Measurements from ENCODE around the gene NUBPL.

Gene NUBPL

DNA sequence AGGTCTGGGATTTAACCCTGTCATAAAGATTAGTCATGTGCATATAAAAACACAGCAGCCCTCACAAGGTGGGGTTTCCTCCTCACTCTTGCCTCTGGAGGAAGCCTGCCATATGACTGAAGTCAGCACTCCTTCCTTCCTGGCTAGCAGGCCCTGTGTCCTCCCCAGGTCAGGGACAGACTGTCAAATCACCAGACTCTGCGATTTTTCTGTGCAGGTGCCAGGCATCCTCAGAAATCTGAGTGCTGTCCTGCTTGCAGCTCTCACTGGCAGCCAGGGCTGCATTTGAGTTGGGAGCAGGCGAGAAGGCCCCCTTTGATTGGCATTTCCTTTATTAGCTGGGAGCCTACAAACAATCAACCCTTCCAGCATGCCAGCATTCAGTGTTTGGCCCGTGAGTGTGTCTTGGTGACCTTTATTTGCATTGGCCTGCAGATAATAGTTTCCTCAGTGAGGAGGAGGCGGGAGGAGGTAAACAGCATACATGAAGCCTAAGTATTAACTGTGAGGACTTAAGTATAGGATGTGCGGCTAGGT lies 332.1 kb downstream of the NUBPL start:
- H3K4me3 ChIP-seq (ENCODE audit: insufficient read length, low read depth): no peak overlapping the region
- H3K36me3 ChIP-seq (ENCODE audit: insufficient read depth, insufficient read length, low read length): no peaks in the 10 kb centered on the region
- DNase-seq (ENCODE audit: low read depth, low spot score): peak; percentile 5
- no peaks in the 10 kb centered on the region for H3K9me3 ChIP-seq (ENCODE audit: insufficient read depth, low read length)
- no peaks in the 10 kb centered on the region for H3K4me1 ChIP-seq (ENCODE audit: insufficient read depth, insufficient read length)
- TF ChIP-seq SUZ12 (IDR thresholded peaks at IDR 0.05; ENCODE audit: extremely low read depth, insufficient read depth, insufficient read length): no peak
- no peak overlapping the region for H3K9ac ChIP-seq (ENCODE audit: insufficient read length, low read depth)
- no peaks in the 10 kb centered on the region for H3K27me3 ChIP-seq (ENCODE audit: insufficient read depth, insufficient read length)

DNA sequence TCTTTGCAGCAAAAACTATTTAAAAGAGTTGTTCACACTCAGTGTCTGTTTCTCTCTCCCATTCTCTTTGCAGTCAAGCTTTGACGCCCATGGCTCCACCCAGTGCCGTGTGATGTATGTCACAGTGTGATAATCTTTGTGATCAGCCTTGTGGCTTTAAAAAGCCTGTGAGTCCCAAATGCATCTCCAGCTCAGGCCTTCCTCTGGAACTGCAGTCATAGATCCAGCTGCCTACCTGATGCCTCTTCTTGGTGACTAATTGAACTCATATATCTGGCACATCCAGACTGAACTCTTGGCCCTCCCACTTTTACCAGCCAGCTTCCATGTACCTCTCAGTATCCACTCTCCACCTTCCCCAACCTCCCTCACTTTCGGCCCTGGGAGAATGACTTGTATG lies 333.1 kb downstream of the NUBPL start:
- Histone ChIP-seq H3K4me3 (ENCODE audit: insufficient read length, low read depth) (no peak overlapping the region), H3K36me3 (ENCODE audit: insufficient read depth, insufficient read length, low read length) (no peaks in the 10 kb centered on the region), H3K27me3 (ENCODE audit: insufficient read depth, insufficient read length) (no peaks in the 10 kb centered on the region), H3K9me3 (ENCODE audit: insufficient read depth, low read length) (no peaks in the 10 kb centered on the region), H3K4me1 (ENCODE audit: insufficient read depth, insufficient read length) (no peaks in the 10 kb centered on the region), H3K9ac (ENCODE audit: insufficient read length, low read depth) (no peak overlapping the region)
- TF ChIP-seq SUZ12 (IDR thresholded peaks at IDR 0.05; ENCODE audit: extremely low read depth, insufficient read depth, insufficient read length): no peak
- no peak for TF ChIP-seq ZNF274 (IDR thresholded peaks at IDR 0.05; ENCODE audit: low read depth, low read length)
- no peak for TF ChIP-seq YY1 (IDR thresholded peaks at IDR 0.05; ENCODE audit: insufficient read depth, insufficient read length)
- no peak for DNase-seq (ENCODE audit: low read depth, low spot score)

DNA sequence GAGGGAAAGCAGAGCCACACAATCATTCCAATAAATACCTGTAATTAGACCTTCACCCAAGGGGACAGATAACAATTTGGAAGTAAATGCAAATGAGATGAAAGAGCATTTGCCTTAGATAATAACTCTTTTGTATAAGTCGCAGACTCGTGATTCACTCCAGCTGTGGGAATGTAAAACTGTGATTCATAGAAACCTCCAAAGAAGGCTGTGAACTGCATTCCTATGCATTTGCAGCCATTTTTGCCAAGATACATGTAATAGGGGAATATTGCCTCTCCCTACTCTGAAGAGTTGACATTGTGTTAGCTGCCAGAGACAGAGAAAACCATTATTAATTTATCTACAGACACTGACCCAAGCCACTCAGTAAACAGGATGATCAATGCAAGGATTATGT lies 334.0 kb downstream of the NUBPL start:
- no peak for TF ChIP-seq ZNF274 (IDR thresholded peaks at IDR 0.05; ENCODE audit: low read depth, low read length)
- TF ChIP-seq SUZ12 (IDR thresholded peaks at IDR 0.05; ENCODE audit: extremely low read depth, insufficient read depth, insufficient read length): no peak
- no peak for TF ChIP-seq YY1 (IDR thresholded peaks at IDR 0.05; ENCODE audit: insufficient read depth, insufficient read length)
- DNase-seq (ENCODE audit: low read depth, low spot score): no peak
- H3K27me3 ChIP-seq (ENCODE audit: insufficient read depth, insufficient read length): no peaks in the 10 kb centered on the region

DNA sequence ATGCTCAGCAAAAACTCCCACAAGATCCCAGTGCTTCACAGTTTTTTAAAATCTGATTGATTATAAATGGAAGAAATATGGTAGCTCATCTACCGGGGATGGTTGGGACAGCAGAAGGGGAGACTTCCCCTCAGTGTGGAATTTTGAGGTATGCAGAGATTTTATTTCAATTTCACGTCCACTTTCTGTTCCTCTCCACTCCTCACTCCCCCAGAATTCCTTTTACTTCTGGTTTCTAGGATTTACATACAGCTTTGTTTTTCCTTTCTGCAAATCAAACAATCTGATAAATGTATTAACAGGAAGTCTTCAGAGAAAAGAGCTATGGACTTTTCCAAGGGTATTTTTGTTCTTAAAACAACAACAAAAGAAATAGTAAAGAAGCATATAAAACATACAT lies 334.4 kb downstream of the NUBPL start:
- no peaks in the 10 kb centered on the region for H3K36me3 ChIP-seq (ENCODE audit: insufficient read depth, insufficient read length, low read length)
- no peaks in the 10 kb centered on the region for H3K9me3 ChIP-seq (ENCODE audit: insufficient read depth, low read length)
- H3K4me3 ChIP-seq (ENCODE audit: insufficient read length, low read depth): no peak overlapping the region
- TF ChIP-seq ZNF274 (IDR thresholded peaks at IDR 0.05; ENCODE audit: low read depth, low read length) (no peak), YY1 (IDR thresholded peaks at IDR 0.05; ENCODE audit: insufficient read depth, insufficient read length) (no peak), SUZ12 (IDR thresholded peaks at IDR 0.05; ENCODE audit: extremely low read depth, insufficient read depth, insufficient read length) (no peak)
- H3K9ac ChIP-seq (ENCODE audit: insufficient read length, low read depth): no peak overlapping the region
- DNase-seq (ENCODE audit: low read depth, low spot score): no peak
- H3K27me3 ChIP-seq (ENCODE audit: insufficient read depth, insufficient read length): no peaks in the 10 kb centered on the region
- no peaks in the 10 kb centered on the region for H3K4me1 ChIP-seq (ENCODE audit: insufficient read depth, insufficient read length)

More for the DNA sequence above, 334.0 kb downstream of the NUBPL start:
- H3K4me1 ChIP-seq (ENCODE audit: insufficient read depth, insufficient read length): no peaks in the 10 kb centered on the region
- H3K9me3 ChIP-seq (ENCODE audit: insufficient read depth, low read length): no peaks in the 10 kb centered on the region
- no peak overlapping the region for H3K9ac ChIP-seq (ENCODE audit: insufficient read length, low read depth)
- no peaks in the 10 kb centered on the region for H3K36me3 ChIP-seq (ENCODE audit: insufficient read depth, insufficient read length, low read length)
- H3K4me3 ChIP-seq (ENCODE audit: insufficient read length, low read depth): no peak overlapping the region

DNA sequence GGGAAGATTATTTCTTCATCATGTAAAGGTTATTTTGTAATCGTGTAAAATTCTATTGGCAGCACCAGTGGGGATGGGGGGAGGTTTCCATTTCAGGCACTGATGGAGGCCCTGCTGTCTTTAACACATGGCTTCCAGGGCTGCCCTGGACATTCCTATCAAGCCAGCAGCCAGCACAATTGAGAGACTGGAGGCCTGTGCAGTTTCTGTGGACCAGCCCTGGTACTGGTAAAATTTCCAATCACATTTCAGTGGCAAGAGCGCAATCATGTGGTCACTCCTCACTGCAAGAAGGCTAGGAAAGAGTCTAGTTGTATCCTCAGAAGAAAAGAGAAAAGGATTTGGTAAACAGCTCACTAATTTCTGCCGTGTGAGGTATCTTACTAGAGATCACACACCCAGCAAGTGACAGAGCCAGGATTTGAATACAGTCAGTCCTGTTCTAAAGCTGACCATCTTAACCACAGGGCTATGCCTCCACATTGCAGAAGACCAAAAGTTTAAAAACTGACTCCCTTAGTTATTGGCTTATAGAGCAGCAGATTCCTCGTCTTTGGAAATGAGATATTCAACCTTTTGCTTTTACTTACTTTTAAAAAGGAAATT lies 336.5 kb downstream of the NUBPL start:
- Histone ChIP-seq H3K9me3 (ENCODE audit: insufficient read depth, low read length) (no peaks in the 10 kb centered on the region), H3K9ac (ENCODE audit: insufficient read length, low read depth) (no peak overlapping the region), H3K4me3 (ENCODE audit: insufficient read length, low read depth) (no peak overlapping the region), H3K4me1 (ENCODE audit: insufficient read depth, insufficient read length) (no peaks in the 10 kb centered on the region), H3K27me3 (ENCODE audit: insufficient read depth, insufficient read length) (no peaks in the 10 kb centered on the region), H3K36me3 (ENCODE audit: insufficient read depth, insufficient read length, low read length) (no peaks in the 10 kb centered on the region)
- no peak for TF ChIP-seq ZNF274 (IDR thresholded peaks at IDR 0.05; ENCODE audit: low read depth, low read length)
- no peak for TF ChIP-seq YY1 (IDR thresholded peaks at IDR 0.05; ENCODE audit: insufficient read depth, insufficient read length)
- TF ChIP-seq SUZ12 (IDR thresholded peaks at IDR 0.05; ENCODE audit: extremely low read depth, insufficient read depth, insufficient read length): no peak
- no peak for DNase-seq (ENCODE audit: low read depth, low spot score)

DNA sequence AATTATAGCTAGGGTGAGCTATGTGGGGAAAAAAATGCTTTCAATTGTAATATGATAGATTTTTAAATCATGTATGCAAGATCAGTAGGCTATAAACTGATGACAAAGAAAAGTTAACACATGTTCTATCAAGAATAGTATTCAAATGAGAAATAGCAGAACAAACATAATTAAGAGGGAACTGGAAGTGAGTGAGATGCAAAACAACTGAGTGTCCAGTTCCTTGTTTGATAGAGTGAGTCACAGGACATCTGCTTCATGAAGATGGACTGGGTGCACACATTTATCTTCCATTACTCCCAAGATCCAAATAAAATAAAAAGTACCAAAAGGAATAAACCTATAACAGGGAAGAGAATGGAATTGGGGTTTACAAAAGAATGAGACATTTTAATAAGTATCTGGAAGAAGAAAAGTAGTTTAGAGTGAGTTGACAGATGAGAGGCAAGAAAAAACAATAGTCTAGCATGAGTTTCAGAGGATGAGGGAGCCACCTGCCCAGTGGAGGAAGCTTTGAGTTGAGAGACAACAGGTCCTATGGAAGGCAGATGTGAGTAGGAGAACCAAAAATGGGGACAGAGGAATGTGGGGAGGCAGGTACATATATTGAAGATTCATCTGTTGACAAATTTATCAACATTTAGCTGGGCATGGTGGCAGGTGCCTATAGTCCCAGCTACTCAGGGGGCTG lies 337.8 kb downstream of the NUBPL start:
- DNase-seq (ENCODE audit: low read depth, low spot score): no peak
- H3K27me3 ChIP-seq (ENCODE audit: insufficient read depth, insufficient read length): no peaks in the 10 kb centered on the region
- no peak overlapping the region for H3K4me3 ChIP-seq (ENCODE audit: insufficient read length, low read depth)
- H3K36me3 ChIP-seq (ENCODE audit: insufficient read depth, insufficient read length, low read length): no peaks in the 10 kb centered on the region
- no peak overlapping the region for H3K9ac ChIP-seq (ENCODE audit: insufficient read length, low read depth)
- TF ChIP-seq ZNF274 (IDR thresholded peaks at IDR 0.05; ENCODE audit: low read depth, low read length) (no peak), SUZ12 (IDR thresholded peaks at IDR 0.05; ENCODE audit: extremely low read depth, insufficient read depth, insufficient read length) (no peak), YY1 (IDR thresholded peaks at IDR 0.05; ENCODE audit: insufficient read depth, insufficient read length) (no peak)
- H3K4me1 ChIP-seq (ENCODE audit: insufficient read depth, insufficient read length): no peaks in the 10 kb centered on the region
- no peaks in the 10 kb centered on the region for H3K9me3 ChIP-seq (ENCODE audit: insufficient read depth, low read length)

DNA sequence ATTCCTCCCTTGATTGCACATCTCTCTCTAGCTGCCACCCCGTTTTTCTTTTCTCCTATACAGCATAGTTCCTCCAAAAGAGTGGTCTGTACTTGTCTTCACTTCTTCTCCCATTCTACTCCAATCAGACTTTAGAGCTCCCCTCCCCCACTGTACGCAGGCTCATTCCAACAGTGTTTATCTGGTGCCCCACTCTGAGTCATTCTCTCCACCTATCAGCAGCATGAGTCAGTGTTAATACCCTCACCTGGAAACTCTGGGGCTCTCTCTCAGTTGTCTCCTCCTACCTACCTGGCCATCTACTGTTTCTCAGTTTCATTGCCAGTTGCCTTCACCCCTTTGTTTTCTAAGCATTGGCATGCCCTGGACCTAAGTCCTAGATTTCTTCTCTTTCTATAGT lies 340.8 kb downstream of the NUBPL start:
- TF ChIP-seq SUZ12 (IDR thresholded peaks at IDR 0.05; ENCODE audit: extremely low read depth, insufficient read depth, insufficient read length) (no peak), YY1 (IDR thresholded peaks at IDR 0.05; ENCODE audit: insufficient read depth, insufficient read length) (no peak), ZNF274 (IDR thresholded peaks at IDR 0.05; ENCODE audit: low read depth, low read length) (no peak)
- Histone ChIP-seq H3K27me3 (ENCODE audit: insufficient read depth, insufficient read length) (no peaks in the 10 kb centered on the region), H3K4me3 (ENCODE audit: insufficient read length, low read depth) (no peak overlapping the region), H3K4me1 (ENCODE audit: insufficient read depth, insufficient read length) (no peaks in the 10 kb centered on the region), H3K9me3 (ENCODE audit: insufficient read depth, low read length) (no peaks in the 10 kb centered on the region), H3K36me3 (ENCODE audit: insufficient read depth, insufficient read length, low read length) (no peaks in the 10 kb centered on the region), H3K9ac (ENCODE audit: insufficient read length, low read depth) (no peak overlapping the region)
- no peak for DNase-seq (ENCODE audit: low read depth, low spot score)
